Measurements from ENCODE around the gene RASSF7.

DNA sequence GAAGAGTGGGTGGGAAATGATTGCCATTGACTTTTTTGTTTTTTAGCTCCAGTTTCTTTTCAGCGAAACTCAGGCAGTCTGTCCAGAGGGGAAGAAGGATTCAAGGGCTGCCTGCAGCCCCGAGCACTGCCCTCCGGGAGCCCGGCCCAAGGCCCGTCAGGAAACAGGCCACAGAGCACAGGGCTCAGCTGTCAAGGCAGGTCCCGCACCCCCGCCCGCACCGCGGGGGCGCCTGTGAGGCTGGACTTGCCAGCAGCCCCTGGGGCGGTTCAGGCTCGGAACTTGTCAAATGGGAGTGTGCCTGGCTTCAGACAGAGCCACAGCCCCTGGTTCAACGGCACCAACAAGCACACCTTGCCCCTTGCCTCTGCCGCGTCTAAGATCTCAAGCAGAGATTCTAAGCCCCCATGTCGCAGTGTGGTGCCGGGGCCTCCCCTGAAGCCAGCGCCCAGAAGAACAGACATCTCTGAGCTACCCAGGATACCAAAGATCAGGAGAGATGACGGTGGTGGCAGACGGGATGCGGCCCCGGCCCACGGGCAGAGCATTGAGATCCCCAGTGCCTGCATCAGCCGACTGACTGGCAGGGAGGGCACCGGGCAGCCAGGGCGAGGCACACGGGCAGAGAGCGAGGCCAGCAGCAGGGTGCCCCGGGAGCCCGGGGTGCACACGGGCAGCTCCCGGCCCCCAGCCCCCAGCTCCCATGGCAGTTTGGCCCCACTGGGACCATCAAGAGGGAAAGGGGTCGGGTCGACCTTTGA is 46.4 kb downstream of the RASSF7 start:
- TF ChIP-seq, protein P1, sequence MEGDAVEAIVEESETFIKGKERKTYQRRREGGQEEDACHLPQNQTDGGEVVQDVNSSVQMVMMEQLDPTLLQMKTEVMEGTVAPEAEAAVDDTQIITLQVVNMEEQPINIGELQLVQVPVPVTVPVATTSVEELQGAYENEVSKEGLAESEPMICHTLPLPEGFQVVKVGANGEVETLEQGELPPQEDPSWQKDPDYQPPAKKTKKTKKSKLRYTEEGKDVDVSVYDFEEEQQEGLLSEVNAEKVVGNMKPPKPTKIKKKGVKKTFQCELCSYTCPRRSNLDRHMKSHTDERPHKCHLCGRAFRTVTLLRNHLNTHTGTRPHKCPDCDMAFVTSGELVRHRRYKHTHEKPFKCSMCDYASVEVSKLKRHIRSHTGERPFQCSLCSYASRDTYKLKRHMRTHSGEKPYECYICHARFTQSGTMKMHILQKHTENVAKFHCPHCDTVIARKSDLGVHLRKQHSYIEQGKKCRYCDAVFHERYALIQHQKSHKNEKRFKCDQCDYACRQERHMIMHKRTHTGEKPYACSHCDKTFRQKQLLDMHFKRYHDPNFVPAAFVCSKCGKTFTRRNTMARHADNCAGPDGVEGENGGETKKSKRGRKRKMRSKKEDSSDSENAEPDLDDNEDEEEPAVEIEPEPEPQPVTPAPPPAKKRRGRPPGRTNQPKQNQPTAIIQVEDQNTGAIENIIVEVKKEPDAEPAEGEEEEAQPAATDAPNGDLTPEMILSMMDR (IDR thresholded peaks at IDR 0.05), result no peak
- no peak for TF ChIP-seq EZH2 (IDR thresholded peaks at IDR 0.05; ENCODE audit: borderline replicate concordance, insufficient read depth, low read depth, low read length, poor library complexity, severe bottlenecking)

Measured in B cell (primary cell).